Measurements from ENCODE around the gene FBXO3.
"Not testable (repeated sequence)": the region's sequence is repeated elsewhere in the genome, so short reads cannot be mapped to it uniquely, and the experiment has no call there.

The FBXO3 gene

DNA sequence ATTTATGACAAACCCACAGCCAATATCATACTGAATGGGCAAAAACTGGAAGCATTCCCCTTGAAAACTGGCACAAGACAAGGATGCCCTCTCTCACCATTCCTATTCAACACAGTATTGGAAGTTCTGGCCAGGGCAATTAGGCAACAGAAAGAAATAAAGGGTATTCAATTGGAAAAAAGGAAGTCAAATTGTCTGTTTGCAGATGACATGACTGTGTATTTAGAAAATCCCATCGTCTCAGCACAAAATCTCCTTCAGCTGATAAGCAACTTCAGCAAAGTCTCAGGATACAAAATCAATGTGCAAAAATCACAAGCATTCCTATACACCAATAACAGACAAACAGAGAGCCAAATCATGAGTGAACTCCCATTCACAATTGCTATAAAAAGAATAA, 46.8 kb downstream of the FBXO3 start:
- not testable (repeated sequence) for DNase-seq (ENCODE audit: low read depth)

DNA sequence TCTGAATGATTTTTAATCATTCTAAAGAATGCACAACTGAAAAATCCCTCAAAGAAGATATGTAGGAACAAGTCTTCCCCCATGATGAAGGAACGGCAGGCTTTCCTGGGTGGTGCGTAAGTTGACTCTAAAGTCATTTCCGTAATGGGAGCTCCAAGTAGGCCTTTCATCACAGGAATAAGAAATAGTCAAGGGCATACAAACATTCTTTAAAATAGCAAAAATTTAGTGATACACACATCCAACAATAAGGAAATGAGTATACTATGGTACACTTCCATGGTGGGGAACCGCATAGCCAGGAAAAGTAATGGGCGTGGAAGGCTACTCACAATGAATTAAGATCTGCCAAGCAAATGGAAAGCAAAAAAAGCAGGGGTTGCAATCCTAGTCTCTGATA, 48.8 kb downstream of the FBXO3 start:
- DNase-seq (ENCODE audit: low read depth): no peak

DNA sequence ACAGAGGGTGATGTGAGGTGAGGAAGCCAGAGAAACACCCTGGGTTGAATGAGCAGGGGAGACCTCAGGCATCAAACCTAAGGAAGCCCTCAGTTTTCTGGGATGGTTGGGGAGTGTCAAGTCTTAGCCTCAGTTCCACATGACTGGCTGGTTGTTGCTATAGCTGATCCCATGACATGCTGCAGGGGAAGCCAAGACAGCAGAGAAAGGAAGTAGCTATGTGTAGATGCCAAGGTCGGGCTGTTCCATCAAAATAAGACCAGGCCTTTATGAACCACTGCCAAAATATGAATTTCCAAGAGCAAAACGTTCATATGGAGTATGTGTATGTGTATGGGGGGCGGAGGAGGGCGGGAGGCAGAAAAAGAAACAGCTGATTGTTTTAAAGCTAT, 49.7 kb downstream of the FBXO3 start:
- no peak for DNase-seq (ENCODE audit: low read depth)

DNA sequence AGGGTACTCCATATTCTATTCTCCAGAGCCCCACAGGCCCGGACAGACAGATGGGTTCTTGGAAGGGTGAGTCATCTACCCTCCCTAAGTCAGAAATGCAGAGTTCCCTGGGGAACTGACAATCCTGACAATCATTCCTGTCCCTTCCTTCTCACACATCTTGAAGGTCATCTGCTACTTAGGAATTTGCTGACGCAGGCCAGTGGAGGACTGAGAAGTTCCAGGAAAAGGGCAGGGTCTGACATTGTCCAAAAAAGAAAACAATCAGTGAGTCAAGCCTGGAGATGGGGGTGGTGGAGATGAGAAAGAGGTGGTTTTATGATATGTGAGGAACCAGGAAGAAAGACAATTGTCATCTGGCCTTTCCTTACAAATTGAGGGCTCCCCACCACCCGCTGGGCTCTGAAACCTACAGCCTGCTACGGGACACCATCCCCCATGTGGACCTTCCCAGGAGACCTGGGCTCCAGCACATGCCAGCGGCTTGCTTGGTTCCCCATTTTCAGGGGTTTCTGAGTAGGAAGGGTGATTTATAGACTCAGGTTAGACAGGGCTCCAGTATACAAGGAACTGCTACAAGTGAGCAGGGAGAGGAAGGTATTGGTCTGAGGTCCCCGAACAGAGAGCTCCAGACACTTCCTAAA, 51.0 kb downstream of the FBXO3 start:
- DNase-seq (ENCODE audit: low read depth): peak; percentile 48

DNA sequence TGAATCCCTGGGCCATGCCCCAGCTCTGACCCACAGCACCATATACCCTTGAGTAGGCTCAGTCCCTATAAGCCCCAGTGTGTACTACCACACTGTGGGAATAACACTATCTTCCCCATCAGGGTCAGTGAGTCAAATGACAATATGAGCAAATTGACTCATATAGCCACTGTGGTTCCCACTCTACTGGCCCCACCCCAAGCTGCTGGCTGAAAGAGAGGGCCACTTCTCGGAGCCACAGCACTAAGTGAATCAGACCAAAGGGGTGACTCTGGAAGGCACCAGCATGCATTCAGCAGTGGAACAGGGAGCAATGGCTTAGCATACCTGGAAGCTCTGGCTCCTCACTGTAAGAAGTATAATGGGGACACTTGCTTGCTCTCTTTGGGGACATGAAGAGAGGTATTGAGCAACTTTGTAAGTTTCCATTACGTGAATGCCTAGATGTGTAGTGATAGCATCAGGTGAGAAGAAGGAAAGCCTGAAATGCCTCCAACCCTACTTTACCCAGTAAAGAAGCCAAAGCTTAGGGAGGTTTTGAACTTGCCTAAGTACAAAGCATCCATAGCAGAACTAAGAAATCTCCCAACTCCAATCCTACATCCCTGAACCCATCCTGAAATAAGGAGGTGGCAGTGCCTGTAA, 51.6 kb downstream of the FBXO3 start:
- no peak for DNase-seq (ENCODE audit: low read depth)

DNA sequence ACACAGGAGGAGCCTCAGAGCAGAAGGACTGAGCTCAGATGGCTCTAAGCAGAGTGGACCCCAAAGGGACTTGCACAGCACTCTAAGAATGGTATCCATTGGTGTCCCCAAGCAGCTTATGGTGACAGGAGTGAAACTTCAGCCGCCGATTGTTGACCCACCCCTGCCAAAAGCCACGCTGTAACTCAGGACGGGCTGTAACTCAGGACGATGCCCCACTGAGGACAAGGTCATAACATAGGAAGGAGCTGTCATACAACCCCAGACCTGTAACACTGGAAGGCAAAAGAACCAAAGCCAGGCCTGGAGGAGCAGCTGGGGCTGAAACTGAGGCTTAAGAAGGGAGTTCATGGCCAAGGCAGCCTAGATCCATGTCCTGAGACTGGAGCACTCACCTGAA, 52.3 kb downstream of the FBXO3 start:
- DNase-seq (ENCODE audit: low read depth): no peak

DNA sequence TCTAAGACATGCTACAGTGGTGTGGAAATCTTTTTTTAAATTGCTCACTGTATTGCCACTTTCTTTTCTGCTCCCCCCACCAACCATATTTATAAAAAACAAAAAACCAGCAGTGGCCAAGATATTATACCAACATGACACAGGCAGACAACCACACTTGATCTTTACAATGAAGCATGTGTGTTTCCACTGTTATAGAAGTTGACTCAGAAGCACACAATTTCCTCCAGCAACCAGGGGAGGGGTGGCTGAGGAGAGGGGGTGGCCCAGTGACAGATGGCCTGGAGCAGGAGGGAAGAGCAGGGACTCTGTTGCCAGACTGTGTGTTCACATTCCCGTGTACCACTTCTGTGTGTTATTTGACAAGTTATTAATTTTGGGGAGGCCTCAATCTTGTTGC, 52.9 kb downstream of the FBXO3 start:
- DNase-seq (ENCODE audit: low read depth): no peak

DNA sequence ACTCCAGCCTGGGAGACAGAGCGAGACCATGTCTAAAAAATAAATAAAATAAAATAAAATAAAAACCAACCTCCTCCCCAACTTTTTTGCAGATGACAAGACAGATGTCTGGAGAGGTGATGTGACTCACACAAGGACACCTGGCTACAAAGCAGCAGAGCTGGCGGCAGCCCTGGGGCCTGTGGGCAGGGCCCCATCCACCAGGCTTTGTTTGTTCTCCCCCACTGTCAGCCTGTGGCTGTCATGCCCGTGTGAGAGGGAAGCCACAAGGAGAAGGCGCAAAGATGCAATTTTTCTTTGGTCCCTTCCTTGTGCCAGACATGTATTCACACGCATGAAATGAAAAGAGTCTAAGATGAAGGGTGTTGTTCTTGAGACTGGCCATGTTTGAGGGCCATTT, 54.7 kb downstream of the FBXO3 start:
- no peak for DNase-seq (ENCODE audit: low read depth)

DNA sequence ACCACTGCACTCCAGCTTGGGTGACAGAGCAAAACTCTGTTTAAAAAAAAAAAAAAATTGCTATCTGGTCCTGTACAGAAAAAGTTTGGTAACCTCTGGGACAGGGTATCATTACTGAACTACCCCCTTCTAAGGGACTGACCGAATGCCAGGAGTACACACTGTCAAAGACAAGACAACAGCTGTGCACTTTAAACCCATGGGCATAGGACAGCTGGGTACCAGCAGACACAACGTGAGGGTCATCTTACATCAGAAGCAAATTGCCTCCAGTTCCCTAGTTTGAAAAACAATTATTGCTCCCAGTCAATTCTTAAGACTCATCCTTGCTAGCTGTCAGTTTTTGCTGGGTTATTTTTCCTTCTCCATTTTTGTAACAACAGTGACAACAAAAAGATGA, 55.9 kb downstream of the FBXO3 start:
- DNase-seq (ENCODE audit: low read depth): no peak

DNA sequence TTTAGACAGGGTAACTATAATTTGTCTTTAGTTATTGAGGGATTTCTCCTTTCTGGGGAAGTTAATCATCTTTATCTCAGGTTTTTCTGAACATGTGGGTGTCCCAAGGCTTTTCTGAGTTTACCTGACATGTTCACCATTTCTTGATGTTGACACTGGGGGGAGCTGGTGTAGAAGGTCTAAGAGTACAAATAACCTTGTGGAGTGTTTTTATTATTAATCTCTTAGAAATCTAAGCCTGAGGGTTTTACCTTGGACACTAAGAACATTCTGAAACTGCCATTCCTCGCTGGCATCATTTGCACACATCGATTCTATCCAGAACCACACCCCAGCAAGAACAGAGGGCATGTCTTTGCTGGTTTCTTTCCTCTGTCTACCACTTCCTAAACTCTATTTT, 58.1 kb downstream of the FBXO3 start:
- DNase-seq (ENCODE audit: low read depth): no peak

DNA sequence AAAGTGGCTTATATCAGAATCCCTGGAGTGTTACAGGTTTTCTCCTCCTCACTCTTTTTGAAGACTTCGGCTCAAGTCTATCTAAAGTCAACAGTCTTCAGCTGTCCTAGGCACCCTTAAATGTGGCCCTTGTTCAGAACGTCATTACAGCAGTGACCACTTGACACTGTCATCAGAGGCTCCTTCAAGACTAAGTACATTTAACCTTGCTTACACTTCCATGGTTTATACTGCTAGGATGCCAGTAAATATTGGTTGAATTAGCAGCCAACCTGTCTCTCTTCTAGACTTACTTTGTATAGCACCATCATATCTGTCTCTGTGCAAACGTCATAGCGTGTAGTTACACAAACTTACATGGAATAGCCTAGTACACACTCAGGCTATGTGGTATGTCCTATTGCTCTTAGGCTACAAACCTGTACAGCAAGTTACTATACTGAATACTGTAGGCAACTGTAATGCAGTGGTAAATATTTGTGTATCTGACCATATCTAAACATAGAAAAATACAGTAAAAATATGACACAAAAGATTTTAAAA, 60.4 kb downstream of the FBXO3 start:
- DNase-seq (ENCODE audit: low read depth): no peak

DNA sequence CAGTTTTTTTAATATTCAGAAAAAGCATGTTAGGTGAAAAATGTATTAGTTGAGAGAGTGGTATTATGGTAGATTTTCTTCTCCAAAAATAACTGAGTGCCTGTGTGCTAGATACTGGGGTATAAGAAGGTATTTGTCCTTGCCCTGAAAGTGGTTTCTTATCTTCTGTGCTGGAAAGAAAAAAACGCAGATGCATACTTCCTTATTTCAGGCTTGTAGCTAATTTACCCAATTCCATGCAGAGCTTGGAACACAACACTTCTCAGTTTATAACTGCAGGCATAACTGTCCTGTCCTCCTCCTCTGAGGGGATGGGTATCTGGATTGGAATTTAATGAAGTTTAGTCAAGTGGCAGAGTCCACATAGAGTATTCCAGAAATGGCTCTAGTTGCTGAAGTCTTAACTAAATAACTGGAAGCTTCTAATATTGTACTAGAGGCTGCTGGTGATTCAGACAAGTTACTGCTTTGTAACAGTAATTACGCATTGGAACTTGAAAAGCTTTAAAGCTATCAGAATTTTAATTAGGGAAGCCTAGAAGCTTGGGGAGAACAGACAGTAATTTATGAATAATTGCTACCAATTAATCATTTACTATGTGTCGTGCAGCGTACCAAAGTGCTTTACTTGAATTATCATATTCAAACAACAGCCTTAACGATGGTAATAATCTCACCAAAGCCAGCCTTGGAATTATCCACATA, 61.0 kb downstream of the FBXO3 start:
- no peak for DNase-seq (ENCODE audit: low read depth)

DNA sequence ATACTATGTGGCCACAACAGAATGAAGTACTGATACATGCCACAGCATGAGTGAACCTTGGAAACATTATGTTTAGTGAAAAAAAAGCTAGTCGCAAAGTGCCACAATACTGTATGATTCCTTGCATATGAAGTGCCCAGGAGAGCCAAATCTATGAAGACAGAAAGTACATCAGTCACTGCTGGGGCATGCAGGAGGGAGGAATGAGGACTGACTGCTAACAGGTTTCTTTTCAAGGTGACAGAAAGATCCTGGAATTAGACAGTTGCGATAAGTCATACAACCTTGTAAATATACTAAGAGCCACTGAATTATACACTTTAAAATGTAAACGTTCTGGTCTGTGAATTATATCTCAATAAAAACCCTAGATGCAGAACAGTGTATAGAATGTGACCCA, 61.9 kb downstream of the FBXO3 start:
- no peak for DNase-seq (ENCODE audit: low read depth)

DNA sequence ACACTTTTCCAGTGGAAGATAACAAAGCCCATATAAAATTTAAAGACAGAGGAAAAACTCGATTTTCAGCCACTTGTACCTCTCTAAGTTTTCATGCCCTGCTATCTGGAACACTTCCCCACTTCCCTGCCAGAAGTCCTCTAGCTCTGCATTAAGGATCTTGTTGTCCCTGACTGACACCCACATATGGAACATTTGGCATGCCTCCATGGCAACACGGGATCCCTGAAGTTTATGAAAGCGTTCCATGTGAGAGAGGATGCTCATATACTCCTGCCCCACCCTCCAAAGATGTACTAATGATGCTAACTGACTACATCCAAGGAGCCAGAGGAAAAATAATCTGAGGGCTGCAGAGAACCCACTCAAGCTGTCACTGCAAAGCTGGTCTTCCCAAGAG, 64.9 kb downstream of the FBXO3 start:
- no peak for DNase-seq (ENCODE audit: low read depth)

DNA sequence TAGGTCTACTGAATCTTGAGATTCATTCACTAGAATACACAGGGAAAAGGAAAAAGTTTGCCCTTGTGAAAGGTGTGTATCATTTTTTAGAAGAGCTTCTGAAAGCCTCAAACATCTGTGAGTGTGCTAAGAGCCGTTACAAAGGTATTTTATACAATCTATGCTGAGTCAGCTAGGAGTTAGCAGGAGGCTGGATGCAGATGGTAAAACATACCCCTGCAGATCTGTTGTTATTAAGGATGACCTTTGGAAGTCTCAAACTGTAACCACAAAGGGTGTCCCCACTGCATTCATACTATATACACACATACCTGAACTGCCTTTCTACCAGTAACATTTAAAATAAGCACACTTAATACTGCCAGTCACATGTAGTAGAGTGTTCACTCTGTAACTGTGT, 65.3 kb downstream of the FBXO3 start:
- no peak for DNase-seq (ENCODE audit: low read depth)

DNA sequence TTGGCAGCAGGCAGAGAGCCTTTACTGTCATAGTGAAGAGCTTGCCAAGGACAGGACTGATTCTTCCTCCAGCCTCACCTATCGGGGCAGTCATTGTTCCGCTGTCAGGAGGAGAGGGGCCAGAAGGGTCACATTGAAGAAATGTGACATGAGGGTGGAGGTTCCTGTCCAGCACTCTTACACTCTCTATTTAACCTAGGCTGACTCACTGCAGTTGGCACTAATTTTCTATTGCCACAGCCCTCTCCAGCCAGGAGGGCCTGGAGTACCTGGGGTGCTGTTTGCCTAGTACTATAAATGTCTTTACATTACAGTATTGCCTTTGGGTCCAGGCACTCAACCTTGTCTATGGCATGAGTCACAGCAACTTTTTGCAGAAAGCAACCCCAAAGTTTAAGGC, 66.5 kb downstream of the FBXO3 start:
- not testable (repeated sequence) for DNase-seq (ENCODE audit: low read depth)

DNA sequence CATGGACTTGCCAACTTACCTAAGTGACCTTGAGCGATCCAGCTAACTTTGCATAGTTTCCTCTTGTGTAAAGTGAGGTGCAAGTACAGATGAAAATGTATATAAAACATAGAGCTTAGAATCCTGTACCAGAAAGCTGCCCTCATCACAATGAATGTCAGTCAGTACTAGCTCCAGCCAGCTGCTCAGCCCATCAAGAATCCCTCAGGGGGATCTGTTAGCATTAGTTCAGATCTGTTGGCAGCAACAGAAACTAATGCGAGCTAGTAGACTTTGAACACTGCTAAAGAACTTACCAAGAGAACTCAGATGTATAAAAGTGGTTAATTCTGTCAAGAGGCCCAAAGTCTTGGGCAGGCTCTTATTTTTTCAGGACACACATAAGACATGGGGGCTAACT, 67.4 kb downstream of the FBXO3 start:
- DNase-seq (ENCODE audit: low read depth): no peak

DNA sequence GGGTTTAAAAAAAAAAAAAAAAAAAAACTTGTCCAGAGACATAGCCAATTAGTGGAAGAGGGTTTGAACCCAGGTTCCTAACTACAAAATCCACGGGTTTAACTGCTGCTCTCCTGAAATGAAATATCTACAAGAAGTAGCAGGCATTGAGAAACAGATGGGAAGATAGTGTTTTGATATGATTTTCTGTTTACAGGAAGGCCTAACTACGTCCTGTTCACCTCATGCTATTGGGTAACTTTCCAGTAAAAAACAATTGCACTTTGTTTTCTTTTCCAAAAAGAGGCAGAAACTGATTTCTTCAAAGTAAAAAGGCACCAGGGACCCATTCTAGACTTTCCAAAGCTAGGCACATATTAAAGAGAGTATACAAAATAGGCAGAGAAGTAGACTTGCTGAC, 67.8 kb downstream of the FBXO3 start:
- DNase-seq (ENCODE audit: low read depth): no peak

DNA sequence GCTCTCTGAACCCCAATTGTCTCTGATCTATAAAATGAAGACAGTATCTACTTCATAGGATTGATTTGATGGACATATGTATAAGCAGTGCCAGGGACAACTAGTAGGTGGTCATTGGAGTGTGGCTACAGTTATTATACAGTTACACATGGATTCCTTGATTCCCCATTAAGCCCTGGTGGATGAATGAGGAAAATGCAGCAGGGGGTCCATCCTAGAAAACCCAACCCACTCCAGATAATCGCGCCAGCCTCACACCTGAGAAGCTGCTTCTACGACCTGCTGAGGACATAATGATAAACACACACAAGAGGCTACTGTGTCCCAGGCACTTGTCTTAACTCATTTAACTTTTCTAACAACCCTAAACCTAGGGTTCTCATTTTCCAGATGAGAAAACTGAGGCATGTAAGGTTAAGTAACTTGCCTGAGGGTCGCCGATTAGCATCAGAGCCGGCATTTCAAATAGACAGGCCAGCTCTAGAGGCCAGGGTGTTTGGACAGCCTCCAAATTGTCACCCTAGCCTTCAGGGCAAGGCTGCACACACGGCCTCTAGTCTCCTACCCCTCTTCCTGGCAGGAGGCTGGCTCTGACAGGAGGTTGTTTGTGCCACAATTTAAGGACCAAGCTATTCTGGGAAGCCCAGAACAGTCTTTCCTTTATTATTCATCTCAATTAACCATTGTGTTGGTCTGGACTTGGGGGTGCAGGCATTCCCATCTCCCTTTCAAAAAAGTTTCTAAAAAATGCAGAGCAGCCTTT, 69.9 kb downstream of the FBXO3 start:
- no peak for DNase-seq (ENCODE audit: low read depth)

DNA sequence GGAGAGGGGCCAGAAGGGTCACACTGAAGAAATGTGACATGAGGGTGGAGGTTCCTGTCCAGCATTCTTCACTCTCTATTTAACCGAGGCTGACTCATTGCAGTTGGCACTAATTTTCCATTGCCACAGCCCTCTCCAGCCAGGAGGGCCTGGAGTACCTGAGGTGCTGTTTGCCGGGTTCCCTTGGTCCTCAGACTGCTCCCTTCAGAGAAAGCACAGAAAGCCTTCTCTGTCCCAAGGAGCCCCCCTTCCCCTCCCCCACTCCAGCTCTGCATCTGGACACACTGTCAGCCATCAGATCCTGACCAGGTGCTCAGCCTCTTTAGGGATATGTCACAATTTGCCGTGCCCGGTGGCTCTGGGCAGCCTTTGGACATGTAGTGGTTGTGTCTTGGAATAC, 70.5 kb downstream of the FBXO3 start:
- no peak for DNase-seq (ENCODE audit: low read depth)

DNA sequence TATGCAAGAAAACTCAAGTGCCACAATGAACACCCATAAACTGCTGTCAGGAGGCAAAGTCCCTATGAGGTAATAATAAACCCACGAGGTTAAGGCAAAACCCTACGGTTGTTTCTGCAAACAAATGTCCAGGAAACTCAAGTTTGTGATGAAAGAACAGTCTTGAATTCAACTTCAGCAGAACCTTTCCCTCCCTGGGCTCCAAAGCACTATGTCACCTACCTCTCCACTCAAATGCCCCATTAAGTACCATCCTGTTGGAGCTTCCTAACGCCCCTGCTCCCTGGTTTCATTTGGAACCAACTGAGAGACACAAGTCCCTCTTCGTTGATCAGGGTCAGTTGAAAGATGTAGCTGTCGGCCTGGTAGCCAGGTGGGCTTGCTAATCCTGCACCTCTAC, 71.1 kb downstream of the FBXO3 start:
- no peak for DNase-seq (ENCODE audit: low read depth)
